SU-DHL-6 (cell line): ENCODE results near the gene DBN1.
A peak's percentile ranks its signal among the peaks of the same experiment; 100 is the strongest.

Experiments used
- H2AFZ ChIP-seq: fragments of 200-600 bp; sonication (generic); 2 replicates; pipeline ENCODE4 v1.6.1; 2014; ENCODE audit warnings: low read depth, mild to moderate bottlenecking, moderate library complexity, mixed read lengths, antibody characterized with exemption, low read length; ENCODE audit not compliant: severe bottlenecking
- H3F3A ChIP-seq: fragments of 200-600 bp; shearing (Covaris generic); 2 replicates; pipeline ENCODE4 v1.6.0; 2016; ENCODE audit warnings: antibody characterized with exemption, mild to moderate bottlenecking; ENCODE audit not compliant: insufficient read depth
- H3K27ac ChIP-seq: fragments of 200-600 bp; sonication (generic); 2 replicates; pipeline ENCODE4 v1.5.1; 2016; ENCODE audit warnings: low read depth, mild to moderate bottlenecking, low read length, moderate library complexity, mixed read lengths
- H3K27me3 ChIP-seq: fragments of 200-600 bp; sonication (generic), shearing (Covaris generic); 2 replicates; pipeline ENCODE4 v1.6.0; 2014; ENCODE audit warnings: mild to moderate bottlenecking, low read length
- H3K36me3 ChIP-seq: fragments of 200-600 bp; sonication (generic); 2 replicates; pipeline ENCODE4 v1.6.1; 2014; ENCODE audit warnings: mild to moderate bottlenecking, low read length, mixed read lengths
- H3K4me2 ChIP-seq: fragments of 300-600, 200-600 bp; shearing (Covaris generic), sonication (generic); 2 replicates; pipeline ENCODE4 v1.6.0; 2014; ENCODE audit warnings: low read length, low read depth, mild to moderate bottlenecking; ENCODE audit not compliant: poor library complexity, severe bottlenecking
- H3K4me3 ChIP-seq: fragments of 200-600 bp; sonication (generic); 2 replicates; pipeline ENCODE4 v1.5.1; 2014; ENCODE audit warnings: antibody characterized with exemption, low read length, mild to moderate bottlenecking, mixed read lengths; ENCODE audit not compliant: insufficient read depth, poor library complexity, severe bottlenecking
- H3K79me2 ChIP-seq: fragments of 200-600 bp; sonication (generic); 2 replicates; pipeline ENCODE4 v1.6.1; 2014; ENCODE audit warnings: mild to moderate bottlenecking, low read length, moderate library complexity; ENCODE audit not compliant: insufficient read depth
- H3K9ac ChIP-seq: fragments of 200-600 bp; sonication (generic); 2 replicates; pipeline ENCODE4 v1.7.0; 2014; ENCODE audit warnings: mild to moderate bottlenecking, low read length
- H3K9me2 ChIP-seq: fragments of 200-600 bp; sonication (generic); replicated peaks from 2 replicates; pipeline ENCODE4 v1.6.1; 2014; ENCODE audit warnings: low read length; ENCODE audit not compliant: insufficient read depth
- H3K9me3 ChIP-seq: fragments of 200-600 bp; sonication (generic); 2 replicates; pipeline ENCODE4 v1.6.1; 2014; ENCODE audit warnings: low read length, mixed read lengths; ENCODE audit not compliant: insufficient read depth
- H4K20me1 ChIP-seq: fragments of 200-600 bp; sonication (generic); 2 replicates; pipeline ENCODE4 v1.6.1; 2014; ENCODE audit warnings: low read depth, mild to moderate bottlenecking, antibody characterized with exemption, low read length, moderate library complexity, mixed read lengths
- CTCF ChIP-seq: fragments of 200-600 bp; sonication (generic); IDR thresholded peaks from one replicate; pipeline ENCODE4 v1.5.1; 2017; ENCODE audit warnings: antibody characterized with exemption, mild to moderate bottlenecking, low read length, moderate library complexity; ENCODE audit not compliant: insufficient read depth, poor library complexity, severe bottlenecking
- EZH2phosphoT487 ChIP-seq: fragments of 200-600 bp; sonication (generic), shearing (Covaris generic); conservative IDR thresholded peaks from 2 replicates; pipeline ENCODE4 v1.6.1; 2018; ENCODE audit warnings: mild to moderate bottlenecking, antibody characterized with exemption, low read length, moderate library complexity, mixed read lengths

The DBN1 gene

GRCh38 chr5:177499842-177500241 is 26.4 kb upstream of the DBN1 start:
- no peaks in the 10 kb centered on the region for H4K20me1 ChIP-seq

GRCh38 chr5:177498013-177498787 is 24.8 kb upstream of the DBN1 start:
- H3F3A ChIP-seq, result peaks cover 19% of the 10 kb centered on the region
- H2AFZ ChIP-seq, result peak overlapping the region; percentile 79
- TF ChIP-seq CTCF, result no peak
- no peak for TF ChIP-seq EZH2phosphoT487
- no peaks in the 10 kb centered on the region for H3K9me3 ChIP-seq
- peak overlapping the region; percentile 70 for H3K4me3 ChIP-seq
- no peaks in the 10 kb centered on the region for H3K36me3 ChIP-seq
- H3K4me2 ChIP-seq, result peak overlapping the region; percentile 71
- H4K20me1 ChIP-seq, result no peaks in the 10 kb centered on the region
- H3K27me3 ChIP-seq, result no peaks in the 10 kb centered on the region
- H3K9me2 ChIP-seq, result no peaks in the 10 kb centered on the region
- no peaks in the 10 kb centered on the region for H3K79me2 ChIP-seq
- H3K27ac ChIP-seq, result no peak overlapping the region
- H3K9ac ChIP-seq, result peak overlapping the region; percentile 75

More at GRCh38 chr5:177499842-177500241, 26.4 kb upstream of the DBN1 start:
- H3K27ac ChIP-seq, result no peak overlapping the region
- H3K27me3 ChIP-seq, result no peaks in the 10 kb centered on the region
- no peaks in the 10 kb centered on the region for H3K9me3 ChIP-seq
- H3K36me3 ChIP-seq, result no peaks in the 10 kb centered on the region
- H2AFZ ChIP-seq, result no peak overlapping the region
- no peak overlapping the region for H3K4me2 ChIP-seq
- H3K4me3 ChIP-seq, result no peak overlapping the region
- TF ChIP-seq EZH2phosphoT487 (no peak), CTCF (no peak)
- H3K79me2 ChIP-seq, result no peaks in the 10 kb centered on the region
- no peaks in the 10 kb centered on the region for H3K9me2 ChIP-seq
- no peak overlapping the region for H3K9ac ChIP-seq
- H3F3A ChIP-seq, result peaks cover 14% of the 10 kb centered on the region

GRCh38 chr5:177497292-177498012 is 24.0 kb upstream of the DBN1 start, which contains the start of gene PDLIM7:
Gene PDLIM7 (minus strand): TSS chr5:177497604. CDS start chr5:177496512, 1,092 bp downstream.
- no peak for TF ChIP-seq CTCF
- TF ChIP-seq EZH2phosphoT487, result no peak
- Histone ChIP-seq H3F3A (peaks cover 15% of the 10 kb centered on the region), H3K36me3 (no peaks in the 10 kb centered on the region), H3K9me3 (no peaks in the 10 kb centered on the region), H3K4me3 (peak within 1 kb of the TSS; percentile 70), H4K20me1 (no peaks in the 10 kb centered on the region), H3K9ac (peak within 1 kb of the TSS; percentile 75), H3K27ac (peak within 1 kb of the TSS; percentile 34; the same call in 1 of the 2 replicates), H2AFZ (peak within 1 kb of the TSS; percentile 79), H3K4me2 (peak within 1 kb of the TSS; percentile 71), H3K9me2 (no peaks in the 10 kb centered on the region), H3K27me3 (no peaks in the 10 kb centered on the region), H3K79me2 (no peaks in the 10 kb centered on the region)
